ENCODE results near the gene S100A10.

S100A10 gene

GRCh38 chr1:151993734-151994496 lies at the start of gene S100A10:
TSS of gene S100A10 (minus strand) at chr1:151993859. CDS start at chr1:151986230, 7,629 bp downstream.
- DNase-seq (ENCODE audit: low read depth in 3 of 3), result peak in 2 of 3 donors; percentile 33 to 71

GRCh38 chr1:152042030-152042429 lies 48.4 kb upstream of the S100A10 start:
- DNase-seq (ENCODE audit: low read depth in 3 of 3), result no peak

GRCh38 chr1:152039886-152040285 lies 46.2 kb upstream of the S100A10 start:
- no peak for DNase-seq (ENCODE audit: low read depth in 3 of 3)

- DNase-seq (ENCODE audit: low read depth in 3 of 3), result no peak
These were observed 45.8 kb upstream of the S100A10 start for GRCh38 chr1:152039461-152039860.

- no peak for DNase-seq (ENCODE audit: low read depth in 3 of 3)
These were observed 45.2 kb upstream of the S100A10 start for GRCh38 chr1:152038871-152039270.

- peak; percentile 71 to 91 (median 71) for DNase-seq (ENCODE audit: low read depth in 3 of 3)
These were observed 42.9 kb upstream of the S100A10 start, which contains the start of gene S100A11 for GRCh38 chr1:152036267-152037216. TSS of gene S100A11 (minus strand) at chr1:152037004. CDS start at chr1:152036915, 89 bp downstream.

GRCh38 chr1:152035539-152036266 lies 42.0 kb upstream of the S100A10 start:
- no peak for DNase-seq (ENCODE audit: low read depth in 3 of 3)

GRCh38 chr1:152034654-152035538 lies 41.2 kb upstream of the S100A10 start:
- peak in 1 of 3 donors; percentile 49 for DNase-seq (ENCODE audit: low read depth in 3 of 3)

- DNase-seq (ENCODE audit: low read depth in 3 of 3), result no peak
These were observed 40.6 kb upstream of the S100A10 start for GRCh38 chr1:152034324-152034653.

- no peak for DNase-seq (ENCODE audit: low read depth in 3 of 3)
These were observed 36.2 kb upstream of the S100A10 start for GRCh38 chr1:152029929-152030211.

- DNase-seq (ENCODE audit: low read depth in 3 of 3), result no peak
These were observed 35.7 kb upstream of the S100A10 start for GRCh38 chr1:152029144-152029928.

GRCh38 chr1:152026895-152027294 lies 33.2 kb upstream of the S100A10 start:
- no peak for DNase-seq (ENCODE audit: low read depth in 3 of 3)

- no peak for DNase-seq (ENCODE audit: low read depth in 3 of 3)
These were observed 30.6 kb upstream of the S100A10 start for GRCh38 chr1:152024223-152024622.

- DNase-seq (ENCODE audit: low read depth in 3 of 3), result no peak
These were observed 29.6 kb upstream of the S100A10 start for GRCh38 chr1:152023221-152023620.

GRCh38 chr1:152022474-152022873 lies 28.8 kb upstream of the S100A10 start:
- no peak for DNase-seq (ENCODE audit: low read depth in 3 of 3)

- no peak for DNase-seq (ENCODE audit: low read depth in 3 of 3)
These were observed 27.9 kb upstream of the S100A10 start for GRCh38 chr1:152021569-152021968.

GRCh38 chr1:152020849-152021248 lies 27.2 kb upstream of the S100A10 start:
- no peak for DNase-seq (ENCODE audit: low read depth in 3 of 3)

GRCh38 chr1:152018537-152018936 lies 24.9 kb upstream of the S100A10 start:
- no peak for DNase-seq (ENCODE audit: low read depth in 3 of 3)

GRCh38 chr1:152015766-152016165 lies 22.1 kb upstream of the S100A10 start:
- no peak for DNase-seq (ENCODE audit: low read depth in 3 of 3)

GRCh38 chr1:152014943-152015342 lies 21.3 kb upstream of the S100A10 start:
- no peak for DNase-seq (ENCODE audit: low read depth in 3 of 3)

Measured in stimulated activated CD4-positive, alpha-beta T cell treated with anti-CD3 and anti-CD28 coated beads, TNF-alpha, amount 100 ng/mL, for 48 hours (primary cell).